Kidney epithelial cell (primary cell): Measurements from ENCODE around the gene NSL1. TPM values are rescaled to one million over a fixed set of nuclear protein-coding genes. Genes with fewer than 3 reads are reported as not detected.
A peak's percentile ranks its signal among the peaks of the same experiment; 100 is the strongest.

Source experiments
- DNase-seq: peaks from one replicate; pipeline ENCODE4 v3.0.0-alpha.2; 2010; ENCODE audit warnings: low read depth
- H3K27me3 ChIP-seq: 2 replicates; pipeline ENCODE4 v1.6.0; 2011; ENCODE audit warnings: low read length; ENCODE audit not compliant: control insufficient read depth, insufficient read depth
- H3K36me3 ChIP-seq: 2 replicates; pipeline ENCODE4 v1.5.1; 2011; ENCODE audit warnings: low read length; ENCODE audit not compliant: control insufficient read depth, insufficient read depth
- H3K4me3 ChIP-seq: 2 replicates; pipeline ENCODE4 v1.5.1; 2011; ENCODE audit warnings: low read depth, mild to moderate bottlenecking, control low read depth, low read length
- CTCF ChIP-seq: IDR thresholded peaks from 2 replicates; pipeline ENCODE4 v1.5.1; 2011; ENCODE audit warnings: mild to moderate bottlenecking, moderate library complexity, low read length, control low read depth, inconsistent platforms; ENCODE audit not compliant: insufficient read depth, poor library complexity, severe bottlenecking
- total RNA-seq: library from RNA; depleted of rRNA; stranded (reverse); fragments of >200 nt; gene quantifications from 2 replicates; pipeline ENCODE4 v1.2.3, GENCODE V29; 2015

NSL1 gene
- total RNA-seq, 1 donor from 2014 or later: 28.2 TPM

- DNase-seq: no peak
- no peak overlapping the region for H3K4me3 ChIP-seq
- H3K27me3 ChIP-seq: no peaks in the 10 kb centered on the region
- peak; percentile 36 for TF ChIP-seq CTCF
- H3K36me3 ChIP-seq: no peaks in the 10 kb centered on the region
These were observed 31.3 kb downstream of the NSL1 start for GRCh38 chr1:212760126-212760823.

GRCh38 chr1:212759683-212760082 lies 31.9 kb downstream of the NSL1 start:
- Histone ChIP-seq H3K36me3 (no peaks in the 10 kb centered on the region), H3K4me3 (no peak overlapping the region), H3K27me3 (no peaks in the 10 kb centered on the region)
- no peak for DNase-seq
- no peak for TF ChIP-seq CTCF

GRCh38 chr1:212754680-212755079 lies 36.9 kb downstream of the NSL1 start:
- no peaks in the 10 kb centered on the region for H3K36me3 ChIP-seq
- no peaks in the 10 kb centered on the region for H3K27me3 ChIP-seq
- TF ChIP-seq CTCF: no peak
- no peak overlapping the region for H3K4me3 ChIP-seq
- DNase-seq: no peak

- Histone ChIP-seq H3K36me3 (no peaks in the 10 kb centered on the region), H3K27me3 (no peaks in the 10 kb centered on the region), H3K4me3 (no peak overlapping the region)
- no peak for DNase-seq
- no peak for TF ChIP-seq CTCF
These were observed 37.4 kb downstream of the NSL1 start for GRCh38 chr1:212754193-212754592.

GRCh38 chr1:212753749-212754148 lies 37.8 kb downstream of the NSL1 start:
- Histone ChIP-seq H3K4me3 (no peak overlapping the region), H3K36me3 (no peaks in the 10 kb centered on the region), H3K27me3 (no peaks in the 10 kb centered on the region)
- DNase-seq: no peak
- TF ChIP-seq CTCF: no peak

GRCh38 chr1:212752934-212753497 lies 38.6 kb downstream of the NSL1 start:
- no peaks in the 10 kb centered on the region for H3K27me3 ChIP-seq
- H3K36me3 ChIP-seq: no peaks in the 10 kb centered on the region
- TF ChIP-seq CTCF: no peak
- H3K4me3 ChIP-seq: no peak overlapping the region
- no peak for DNase-seq
